ENCODE results near the gene IGSF23.

IGSF23 gene

GRCh38 chr19:44635581-44636438 is 22.4 kb downstream of the IGSF23 start:
- Histone ChIP-seq H3K18ac (ENCODE audit: low read length) (peak overlapping the region; percentile 18), H2AFZ (ENCODE audit: low read length) (no peak overlapping the region), H3K14ac (ENCODE audit: low read length) (no peak overlapping the region), H2BK5ac (ENCODE audit: low read length) (no peak overlapping the region), H3K23ac (ENCODE audit: low read depth, low read length, poor library complexity) (no peak overlapping the region), H3K9ac (ENCODE audit: low read depth, low read length, poor library complexity) (no peak overlapping the region), H3K27me3 (ENCODE audit: control insufficient read depth in 3 of 3, insufficient read depth in 3 of 3, low read depth in 1 of 3, low read length in 3 of 3) (peaks cover 0 to 16% (median 0%) of the 10 kb centered on the region in 3 experiments), H3K9me3 (replicated peaks in 1 of 2; ENCODE audit: control insufficient read depth in 2 of 2, insufficient read depth in 1 of 2, low read depth in 1 of 2, low read length in 2 of 2) (no peaks in the 10 kb centered on the region), H3K79me1 (ENCODE audit: low read depth, low read length) (no peaks in the 10 kb centered on the region), H2BK120ac (ENCODE audit: low read depth, low read length) (no peak overlapping the region), H3K4me3 (ENCODE audit: low read length in 2 of 2) (no peak overlapping the region), H3K4ac (ENCODE audit: low read length) (no peak overlapping the region), H3K27ac (replicated peaks; ENCODE audit: low read length) (no peak overlapping the region), H2BK15ac (ENCODE audit: low read length) (no peak overlapping the region), H4K91ac (ENCODE audit: low read depth, low read length, poor library complexity) (no peak overlapping the region), H2AK5ac (ENCODE audit: low read depth, low read length) (no peak overlapping the region), H2BK12ac (ENCODE audit: low read length) (no peak overlapping the region), H3K36me3 (replicated peaks in 1 of 2; ENCODE audit: control insufficient read depth in 2 of 2, insufficient read depth in 2 of 2, low read length in 2 of 2) (no peaks in the 10 kb centered on the region), H4K8ac (ENCODE audit: low read depth, low read length) (no peak overlapping the region), H3K4me2 (ENCODE audit: insufficient read depth, low read length, poor library complexity, severe bottlenecking) (no peak overlapping the region), H3K4me1 (ENCODE audit: control insufficient read depth in 2 of 2, insufficient read depth in 1 of 2, low read depth in 1 of 2, low read length in 2 of 2) (no peaks in the 10 kb centered on the region)
- no CpG with 5 or more reads among the region's 3 CpGs for WGBS, 2 donors (ENCODE audit: extremely low coverage in 2 of 2, insufficient read length in 2 of 2, insufficient replicate concordance in 1 of 2)
- no peak for DNase-seq (ENCODE audit: low spot score)

GRCh38 chr19:44636439-44637389 is 23.4 kb downstream of the IGSF23 start:
- H3K4me3 ChIP-seq (ENCODE audit: low read length in 2 of 2), result no peak overlapping the region
- no peaks in the 10 kb centered on the region for H3K9me3 ChIP-seq (replicated peaks in 1 of 2; ENCODE audit: control insufficient read depth in 2 of 2, insufficient read depth in 1 of 2, low read depth in 1 of 2, low read length in 2 of 2)
- no peaks in the 10 kb centered on the region for H3K36me3 ChIP-seq (replicated peaks in 1 of 2; ENCODE audit: control insufficient read depth in 2 of 2, insufficient read depth in 2 of 2, low read length in 2 of 2)
- no peak overlapping the region for H3K14ac ChIP-seq (ENCODE audit: low read length)
- no peak overlapping the region for H2BK120ac ChIP-seq (ENCODE audit: low read depth, low read length)
- no peak overlapping the region for H3K27ac ChIP-seq (replicated peaks; ENCODE audit: low read length)
- H4K91ac ChIP-seq (ENCODE audit: low read depth, low read length, poor library complexity), result no peak overlapping the region
- H2BK12ac ChIP-seq (ENCODE audit: low read length), result no peak overlapping the region
- H2BK5ac ChIP-seq (ENCODE audit: low read length), result no peak overlapping the region
- H3K23ac ChIP-seq (ENCODE audit: low read depth, low read length, poor library complexity), result no peak overlapping the region
- H2AFZ ChIP-seq (ENCODE audit: low read length), result no peak overlapping the region
- H2AK5ac ChIP-seq (ENCODE audit: low read depth, low read length), result no peak overlapping the region
- H4K8ac ChIP-seq (ENCODE audit: low read depth, low read length), result no peak overlapping the region
- H2BK15ac ChIP-seq (ENCODE audit: low read length), result no peak overlapping the region
- no peaks in the 10 kb centered on the region for H3K79me1 ChIP-seq (ENCODE audit: low read depth, low read length)
- no peak overlapping the region for H3K9ac ChIP-seq (ENCODE audit: low read depth, low read length, poor library complexity)
- H3K27me3 ChIP-seq (ENCODE audit: control insufficient read depth in 3 of 3, insufficient read depth in 3 of 3, low read depth in 1 of 3, low read length in 3 of 3), result peaks cover 0 to 25% (median 0%) of the 10 kb centered on the region in 3 experiments
- H3K4me1 ChIP-seq (ENCODE audit: control insufficient read depth in 2 of 2, insufficient read depth in 1 of 2, low read depth in 1 of 2, low read length in 2 of 2), result no peaks in the 10 kb centered on the region
- H3K4ac ChIP-seq (ENCODE audit: low read length), result no peak overlapping the region
- H3K18ac ChIP-seq (ENCODE audit: low read length), result no peak overlapping the region
- no CpG with 5 or more reads among the region's 11 CpGs for WGBS, 2 donors (ENCODE audit: extremely low coverage in 2 of 2, insufficient read length in 2 of 2, insufficient replicate concordance in 1 of 2)
- no peak overlapping the region for H3K4me2 ChIP-seq (ENCODE audit: insufficient read depth, low read length, poor library complexity, severe bottlenecking)
- DNase-seq (ENCODE audit: low spot score), result no peak

- H2BK5ac ChIP-seq (ENCODE audit: low read length), result no peak overlapping the region
- no peak overlapping the region for H4K8ac ChIP-seq (ENCODE audit: low read depth, low read length)
- H3K79me1 ChIP-seq (ENCODE audit: low read depth, low read length), result no peaks in the 10 kb centered on the region
- H3K9me3 ChIP-seq (replicated peaks in 1 of 2; ENCODE audit: control insufficient read depth in 2 of 2, insufficient read depth in 1 of 2, low read depth in 1 of 2, low read length in 2 of 2), result no peaks in the 10 kb centered on the region
- no peak overlapping the region for H3K18ac ChIP-seq (ENCODE audit: low read length)
- H2AK5ac ChIP-seq (ENCODE audit: low read depth, low read length), result no peak overlapping the region
- no peak overlapping the region for H3K14ac ChIP-seq (ENCODE audit: low read length)
- no peak overlapping the region for H2BK12ac ChIP-seq (ENCODE audit: low read length)
- no peak overlapping the region for H2BK15ac ChIP-seq (ENCODE audit: low read length)
- no peaks in the 10 kb centered on the region for H3K36me3 ChIP-seq (replicated peaks in 1 of 2; ENCODE audit: control insufficient read depth in 2 of 2, insufficient read depth in 2 of 2, low read length in 2 of 2)
- no CpG with 5 or more reads among the region's 5 CpGs for WGBS, 2 donors (ENCODE audit: extremely low coverage in 2 of 2, insufficient read length in 2 of 2, insufficient replicate concordance in 1 of 2)
- H3K4me2 ChIP-seq (ENCODE audit: insufficient read depth, low read length, poor library complexity, severe bottlenecking), result no peak overlapping the region
- DNase-seq (ENCODE audit: low spot score), result no peak
- no peak overlapping the region for H2AFZ ChIP-seq (ENCODE audit: low read length)
- H2BK120ac ChIP-seq (ENCODE audit: low read depth, low read length), result no peak overlapping the region
- H3K27ac ChIP-seq (replicated peaks; ENCODE audit: low read length), result no peak overlapping the region
- H3K23ac ChIP-seq (ENCODE audit: low read depth, low read length, poor library complexity), result no peak overlapping the region
- no peak overlapping the region for H3K9ac ChIP-seq (ENCODE audit: low read depth, low read length, poor library complexity)
- peaks cover 0 to 31% (median 0%) of the 10 kb centered on the region in 3 experiments for H3K27me3 ChIP-seq (ENCODE audit: control insufficient read depth in 3 of 3, insufficient read depth in 3 of 3, low read depth in 1 of 3, low read length in 3 of 3)
- H3K4me3 ChIP-seq (ENCODE audit: low read length in 2 of 2), result no peak overlapping the region
- H3K4ac ChIP-seq (ENCODE audit: low read length), result no peak overlapping the region
- no peak overlapping the region for H4K91ac ChIP-seq (ENCODE audit: low read depth, low read length, poor library complexity)
- H3K4me1 ChIP-seq (ENCODE audit: control insufficient read depth in 2 of 2, insufficient read depth in 1 of 2, low read depth in 1 of 2, low read length in 2 of 2), result no peaks in the 10 kb centered on the region
Observed at GRCh38 chr19:44637390-44637764, 24.0 kb downstream of the IGSF23 start.

GRCh38 chr19:44640518-44640917 is 27.2 kb downstream of the IGSF23 start:
- Histone ChIP-seq H4K91ac (ENCODE audit: low read depth, low read length, poor library complexity) (no peak overlapping the region), H2BK12ac (ENCODE audit: low read length) (no peak overlapping the region), H2BK15ac (ENCODE audit: low read length) (no peak overlapping the region), H3K23ac (ENCODE audit: low read depth, low read length, poor library complexity) (no peak overlapping the region), H4K8ac (ENCODE audit: low read depth, low read length) (no peak overlapping the region), H3K9me3 (replicated peaks in 1 of 2; ENCODE audit: control insufficient read depth in 2 of 2, insufficient read depth in 1 of 2, low read depth in 1 of 2, low read length in 2 of 2) (no peaks in the 10 kb centered on the region), H3K18ac (ENCODE audit: low read length) (no peak overlapping the region), H2BK5ac (ENCODE audit: low read length) (no peak overlapping the region), H3K27ac (replicated peaks; ENCODE audit: low read length) (no peak overlapping the region), H3K14ac (ENCODE audit: low read length) (no peak overlapping the region), H3K4me3 (ENCODE audit: low read length in 2 of 2) (no peak overlapping the region), H3K4me1 (ENCODE audit: control insufficient read depth in 2 of 2, insufficient read depth in 1 of 2, low read depth in 1 of 2, low read length in 2 of 2) (peaks cover 0 to 3% of the 10 kb centered on the region in 2 donors), H2AK5ac (ENCODE audit: low read depth, low read length) (no peak overlapping the region), H2BK120ac (ENCODE audit: low read depth, low read length) (no peak overlapping the region), H3K4me2 (ENCODE audit: insufficient read depth, low read length, poor library complexity, severe bottlenecking) (no peak overlapping the region), H3K36me3 (replicated peaks in 1 of 2; ENCODE audit: control insufficient read depth in 2 of 2, insufficient read depth in 2 of 2, low read length in 2 of 2) (no peaks in the 10 kb centered on the region), H3K79me1 (ENCODE audit: low read depth, low read length) (no peaks in the 10 kb centered on the region), H2AFZ (ENCODE audit: low read length) (no peak overlapping the region), H3K9ac (ENCODE audit: low read depth, low read length, poor library complexity) (no peak overlapping the region), H3K4ac (ENCODE audit: low read length) (no peak overlapping the region), H3K27me3 (ENCODE audit: control insufficient read depth in 3 of 3, insufficient read depth in 3 of 3, low read depth in 1 of 3, low read length in 3 of 3) (peaks cover 0 to 36% (median 4%) of the 10 kb centered on the region in 3 experiments)
- DNase-seq (ENCODE audit: low spot score), result no peak
- WGBS, 2 donors (ENCODE audit: extremely low coverage in 2 of 2, insufficient read length in 2 of 2, insufficient replicate concordance in 1 of 2), result no CpG with 5 or more reads among the region's 3 CpGs
